Keratinocyte (primary cell): Measurements from ENCODE around the gene MEGF11. TPM values are rescaled to one million over a fixed set of nuclear protein-coding genes. Genes with fewer than 3 reads are reported as not detected.
"Not testable (repeated sequence)": the region's sequence is repeated elsewhere in the genome, so short reads cannot be mapped to it uniquely, and the experiment has no call there.

Source experiments
- DNase-seq: peaks from one replicate; pipeline ENCODE4 v3.0.0-alpha.2; 2011; ENCODE audit warnings: low read depth, missing footprints, low spot score
- FAIRE-seq: peaks from 2 replicates; lab custom pipeline; 2011; peaks lifted over from hg19 to GRCh38; lab: Jason Lieb, UNC
- H2AFZ ChIP-seq: 2 replicates; pipeline ENCODE4 v1.6.0; 2012; ENCODE audit warnings: low read length, control low read depth, inconsistent platforms; ENCODE audit not compliant: control insufficient read depth
- H3K27ac ChIP-seq: 2 replicates; pipeline ENCODE4 v1.5.1; 2011; ENCODE audit warnings: low read length; ENCODE audit not compliant: control insufficient read depth, insufficient read depth
- H3K27me3 ChIP-seq: 3 replicates; pipeline ENCODE4 v1.6.0; 2011; ENCODE audit warnings: low read length; ENCODE audit not compliant: control insufficient read depth, insufficient read depth; ENCODE audit errors: extremely low read depth
- H3K36me3 ChIP-seq, 2 experiments: 2 replicates in 1 of 2; 3 replicates in 1 of 2; pipeline ENCODE4 v1.5.1; 2011; ENCODE audit warnings: low read length in 2 of 2, mild to moderate bottlenecking in 1 of 2; ENCODE audit not compliant: control insufficient read depth in 2 of 2, insufficient read depth in 2 of 2; ENCODE audit errors: extremely low read depth in 1 of 2
- H3K4me1 ChIP-seq: 3 replicates; pipeline ENCODE4 v1.5.1; 2011; ENCODE audit warnings: low read length; ENCODE audit not compliant: control insufficient read depth, insufficient read depth; ENCODE audit errors: extremely low read depth
- H3K4me2 ChIP-seq: 3 replicates; pipeline ENCODE4 v1.6.0; 2011; ENCODE audit warnings: low read depth, low read length; ENCODE audit not compliant: control insufficient read depth, insufficient read depth; ENCODE audit errors: extremely low read depth
- H3K4me3 ChIP-seq, 3 experiments: fragments of 200-600 bp in 1 of 3; sonication (generic) in 1 of 3; 2 replicates in 2 of 3; 3 replicates in 1 of 3; pipeline ENCODE4 v1.5.1; 2011 to 2016; ENCODE audit warnings: low read length in 3 of 3, mild to moderate bottlenecking in 3 of 3, control low read depth in 2 of 3, inconsistent platforms in 1 of 3, low read depth in 1 of 3, mixed read lengths in 1 of 3, mixed run types in 1 of 3, moderate library complexity in 1 of 3; ENCODE audit not compliant: control insufficient read depth in 2 of 3, insufficient read depth in 2 of 3; ENCODE audit errors: extremely low read depth in 1 of 3
- H3K79me2 ChIP-seq: 2 replicates; pipeline ENCODE4 v1.6.0; 2012; ENCODE audit warnings: low read length; ENCODE audit not compliant: control insufficient read depth, insufficient read depth
- H3K9ac ChIP-seq: 3 replicates; pipeline ENCODE4 v1.6.0; 2011; ENCODE audit warnings: low read length; ENCODE audit not compliant: control insufficient read depth, insufficient read depth; ENCODE audit errors: extremely low read depth
- H3K9me1 ChIP-seq: 3 replicates; pipeline ENCODE4 v1.6.0; 2011; ENCODE audit warnings: low read length; ENCODE audit not compliant: control insufficient read depth, insufficient read depth; ENCODE audit errors: extremely low read depth
- H3K9me3 ChIP-seq: 2 replicates; pipeline ENCODE4 v1.5.1; 2012; ENCODE audit warnings: low read depth, low read length; ENCODE audit not compliant: control insufficient read depth
- H4K20me1 ChIP-seq: 3 replicates; pipeline ENCODE4 v1.6.0; 2011; ENCODE audit warnings: low read length; ENCODE audit not compliant: control insufficient read depth, insufficient read depth; ENCODE audit errors: extremely low read depth
- EZH2 ChIP-seq: IDR thresholded peaks from one replicate; pipeline ENCODE4 v1.6.1; 2012; ENCODE audit warnings: inconsistent platforms, mild to moderate bottlenecking, low read length, moderate library complexity
- dilution Hi-C: fragments of 300-500 bp; cut with MboI; formaldehyde crosslinking; loops from one replicate; pipeline ENCODE4 v1.7.0; 2020; ENCODE audit warnings: low sequenced_read_pairs; ENCODE audit not compliant: extremely low pct_ligation_motif_present
- polyA plus RNA-seq, 5 experiments: library from polyadenylated mRNA; depleted of rRNA in 3 of 5; stranded (reverse) in 3 of 5; stranded (forward) in 1 of 5; unstranded in 1 of 5; fragments of >200 nt; gene quantifications; 1 replicate in 1 of 5; 2 replicates in 3 of 5; 3 replicates in 1 of 5; pipeline versions ENCODE4 v1.2.1 to v1.2.3, GENCODE V29; 2011 to 2012; ENCODE audit warnings: missing spikeins in 2 of 5, low read depth in 1 of 5, low replicate concordance in 1 of 5
- TF ChIP-seq, protein P1 (sequence below), 3 experiments: IDR thresholded peaks in 1 of 3; conservative IDR thresholded peaks in 1 of 3; optimal IDR thresholded peaks in 1 of 3; 2 replicates in 2 of 3; 3 replicates in 1 of 3; pipeline versions ENCODE3 to v1.5.1; 2011; ENCODE audit warnings: low read length in 3 of 3, mild to moderate bottlenecking in 3 of 3, moderate library complexity in 2 of 3, control low read depth in 1 of 3, inconsistent platforms in 1 of 3; ENCODE audit not compliant: insufficient read depth in 2 of 3; ENCODE audit errors: extremely low read depth in 1 of 3

The MEGF11 gene
- polyA plus RNA-seq, 1 donor (not counting 4 experiments of a cell fraction or from before 2014, with no cell fraction given), result not detected

- dilution Hi-C loops, result no loop called here
- H3K27me3 ChIP-seq, result peaks cover 3% of the 10 kb centered on the region
- no peak overlapping the region for H3K4me3 ChIP-seq
- H3K9me1 ChIP-seq, result no peaks in the 10 kb centered on the region
- no peaks in the 10 kb centered on the region for H3K36me3 ChIP-seq
- H3K9ac ChIP-seq, result no peak overlapping the region
- FAIRE-seq (no peak), DNase-seq (no peak)
- no peaks in the 10 kb centered on the region for H3K79me2 ChIP-seq
- no peak overlapping the region for H3K27ac ChIP-seq
- H3K4me2 ChIP-seq, result no peak overlapping the region
- peaks cover 3% of the 10 kb centered on the region for H3K4me1 ChIP-seq
- no peaks in the 10 kb centered on the region for H3K9me3 ChIP-seq
- no peaks in the 10 kb centered on the region for H4K20me1 ChIP-seq
- no peak for TF ChIP-seq EZH2
- TF ChIP-seq, protein P1, sequence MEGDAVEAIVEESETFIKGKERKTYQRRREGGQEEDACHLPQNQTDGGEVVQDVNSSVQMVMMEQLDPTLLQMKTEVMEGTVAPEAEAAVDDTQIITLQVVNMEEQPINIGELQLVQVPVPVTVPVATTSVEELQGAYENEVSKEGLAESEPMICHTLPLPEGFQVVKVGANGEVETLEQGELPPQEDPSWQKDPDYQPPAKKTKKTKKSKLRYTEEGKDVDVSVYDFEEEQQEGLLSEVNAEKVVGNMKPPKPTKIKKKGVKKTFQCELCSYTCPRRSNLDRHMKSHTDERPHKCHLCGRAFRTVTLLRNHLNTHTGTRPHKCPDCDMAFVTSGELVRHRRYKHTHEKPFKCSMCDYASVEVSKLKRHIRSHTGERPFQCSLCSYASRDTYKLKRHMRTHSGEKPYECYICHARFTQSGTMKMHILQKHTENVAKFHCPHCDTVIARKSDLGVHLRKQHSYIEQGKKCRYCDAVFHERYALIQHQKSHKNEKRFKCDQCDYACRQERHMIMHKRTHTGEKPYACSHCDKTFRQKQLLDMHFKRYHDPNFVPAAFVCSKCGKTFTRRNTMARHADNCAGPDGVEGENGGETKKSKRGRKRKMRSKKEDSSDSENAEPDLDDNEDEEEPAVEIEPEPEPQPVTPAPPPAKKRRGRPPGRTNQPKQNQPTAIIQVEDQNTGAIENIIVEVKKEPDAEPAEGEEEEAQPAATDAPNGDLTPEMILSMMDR (optimal IDR thresholded peaks at IDR 0.05 in 1 of 3, IDR thresholded peaks at IDR 0.05 in 1 of 3, conservative IDR thresholded peaks at IDR 0.05 in 1 of 3; ENCODE audit: extremely low read depth in 1 of 3, insufficient read depth in 2 of 3, low read length in 3 of 3), result no peak
- no peak overlapping the region for H2AFZ ChIP-seq
Observed at GRCh38 chr15:66264859-66265513, 11.4 kb upstream of the MEGF11 start.

DNA sequence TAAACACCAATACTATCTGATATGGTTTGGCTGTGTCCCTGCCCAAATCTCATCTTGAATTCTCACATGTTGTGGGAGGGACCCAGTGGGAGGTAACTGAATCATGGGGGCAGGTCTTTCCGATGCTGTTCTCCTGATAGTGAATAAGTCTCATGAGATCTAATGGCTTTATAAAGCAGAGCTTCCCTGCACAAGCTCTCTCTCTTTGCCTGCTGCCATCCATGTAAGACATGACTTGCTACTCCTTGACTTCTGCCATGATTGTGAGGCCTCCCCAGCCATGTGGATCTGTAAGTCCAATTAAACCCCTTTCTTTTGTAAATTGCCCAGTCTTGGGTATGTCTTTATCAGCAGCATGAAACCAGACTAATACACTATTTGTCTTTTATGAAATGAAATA is 9.3 kb upstream of the MEGF11 start:
- not testable (repeated sequence) for H3K36me3 ChIP-seq

DNA sequence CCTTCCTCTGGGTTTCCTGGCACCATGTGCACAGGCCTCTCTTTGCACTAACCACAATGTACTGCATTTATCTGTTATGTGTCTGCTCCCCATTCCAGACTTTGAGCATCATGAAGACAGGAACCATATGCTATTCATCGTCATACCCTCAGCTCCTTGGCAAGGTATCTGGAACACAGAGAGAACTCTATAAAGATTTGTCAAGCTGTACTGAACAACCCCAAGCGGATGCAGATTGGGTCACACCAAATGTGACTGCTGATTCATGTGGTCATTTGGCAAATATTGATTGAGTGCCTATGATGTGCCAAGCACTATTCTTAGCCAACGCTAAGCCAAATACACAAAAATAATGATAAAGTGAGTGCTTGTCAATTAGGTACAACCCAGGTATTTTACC is 7.5 kb upstream of the MEGF11 start:
- FAIRE-seq, result no peak

More for the DNA sequence above, 9.3 kb upstream of the MEGF11 start:
- H3K27me3 ChIP-seq, H3K4me3 ChIP-seq, H3K9ac ChIP-seq, DNase-seq, H4K20me1 ChIP-seq, H3K4me2 ChIP-seq, dilution Hi-C loops, H3K4me1 ChIP-seq, H3K27ac ChIP-seq, FAIRE-seq, H2AFZ ChIP-seq, H3K79me2 ChIP-seq, H3K9me1 ChIP-seq, H3K9me3 ChIP-seq: not testable (repeated sequence)

More for the DNA sequence above, 7.5 kb upstream of the MEGF11 start:
- Histone ChIP-seq H3K36me3 (no peaks in the 10 kb centered on the region), H3K9me1 (no peaks in the 10 kb centered on the region), H2AFZ (no peak overlapping the region), H3K4me3 (no peak overlapping the region), H3K9me3 (no peaks in the 10 kb centered on the region), H3K4me1 (no peaks in the 10 kb centered on the region), H3K9ac (no peak overlapping the region), H3K4me2 (no peak overlapping the region), H3K27ac (no peak overlapping the region), H3K27me3 (peaks cover 13% of the 10 kb centered on the region), H4K20me1 (no peaks in the 10 kb centered on the region), H3K79me2 (no peaks in the 10 kb centered on the region)
- TF ChIP-seq EZH2, result no peak
- TF ChIP-seq, protein P1 (optimal IDR thresholded peaks at IDR 0.05 in 1 of 3, IDR thresholded peaks at IDR 0.05 in 1 of 3, conservative IDR thresholded peaks at IDR 0.05 in 1 of 3; ENCODE audit: extremely low read depth in 1 of 3, insufficient read depth in 2 of 3, low read length in 3 of 3), result no peak
- dilution Hi-C loops, result no loop called here
- DNase-seq, result no peak
